CD4-positive, alpha-beta T cell (primary cell): Measurements from ENCODE around the gene FLT1. TPM values are rescaled to one million over a fixed set of nuclear protein-coding genes. Genes with fewer than 3 reads are reported as not detected.

Source experiments
- ATAC-seq: fragments of 200-7000 bp; cut with Tn5 transposase; one replicate; pipeline ENCODE4 v1.10.0; 2022; ENCODE audit warnings: mild to moderate bottlenecking; ENCODE audit not compliant: poor library complexity
- CTCF ChIA-PET: fragments of 350-600 bp; sonication (Branson Sonifier 250); formaldehyde crosslinking; loops from one replicate; lab custom pipeline; 2021; ENCODE audit warnings: antibody characterized with exemption, inconsistent platforms; lab: Charles Lee
- POLR2A ChIA-PET: fragments of 350-600 bp; sonication (Branson Sonifier 250); formaldehyde crosslinking; loops from one replicate; lab custom pipeline; 2021; ENCODE audit warnings: antibody characterized with exemption, inconsistent platforms; lab: Charles Lee
- DNase-seq, 14 experiments: peaks; one replicate each; pipeline ENCODE4 v3.0.0-alpha.2; 2013 to 2020; ENCODE audit warnings: mixed read lengths in 2 of 14
- H3K27ac ChIP-seq, 2 donors: one replicate each; pipeline versions ENCODE4 v1.5.1 to v1.7.0; 2013; ENCODE audit warnings: low read length in 2 of 2, low read depth in 1 of 2, mild to moderate bottlenecking in 1 of 2
- H3K27me3 ChIP-seq, 2 experiments: 1 replicate in 1 of 2; 2 replicates in 1 of 2; pipeline versions ENCODE4 v1.6.1 to v1.7.0; 2013; ENCODE audit warnings: low read length in 2 of 2, control low read depth in 1 of 2, mild to moderate bottlenecking in 1 of 2, moderate library complexity in 1 of 2; ENCODE audit not compliant: insufficient read depth in 2 of 2, control insufficient read depth in 1 of 2
- H3K36me3 ChIP-seq: one replicate; pipeline ENCODE4 v1.6.1; 2013; ENCODE audit warnings: low read length, control low read depth; ENCODE audit not compliant: insufficient read depth
- H3K4me1 ChIP-seq: one replicate; pipeline ENCODE4 v1.6.1; 2013; ENCODE audit warnings: low read length, control low read depth; ENCODE audit not compliant: insufficient read depth
- H3K4me3 ChIP-seq: one replicate; pipeline ENCODE4 v1.5.1; 2013; ENCODE audit warnings: mild to moderate bottlenecking, low read length, moderate library complexity
- H3K9me3 ChIP-seq, 2 experiments: 1 replicate in 1 of 2; 2 replicates in 1 of 2; pipeline versions ENCODE4 v1.6.1 to v1.7.0; 2013; ENCODE audit warnings: low read length in 2 of 2, mild to moderate bottlenecking in 2 of 2, control low read depth in 1 of 2, moderate library complexity in 1 of 2; ENCODE audit not compliant: control insufficient read depth in 1 of 2, insufficient read depth in 1 of 2
- H3K27ac Mint-ChIP-seq: one replicate; pipeline ENCODE4 v1.8.0; 2020; ENCODE audit warnings: mixed read lengths
- H3K27me3 Mint-ChIP-seq: one replicate; pipeline ENCODE4 v1.8.0; 2021; ENCODE audit warnings: mixed read lengths
- H3K36me3 Mint-ChIP-seq: one replicate; pipeline ENCODE4 v1.8.0; 2021; ENCODE audit warnings: low read depth, mixed read lengths
- H3K4me1 Mint-ChIP-seq: one replicate; pipeline ENCODE4 v1.8.0; 2021; ENCODE audit warnings: low read depth, mixed read lengths
- H3K4me3 Mint-ChIP-seq: one replicate; pipeline ENCODE4 v1.8.0; 2020; ENCODE audit warnings: mild to moderate bottlenecking, mixed read lengths
- H3K9me3 Mint-ChIP-seq: one replicate; pipeline ENCODE4 v1.8.0; 2020; ENCODE audit warnings: mixed read lengths
- intact Hi-C, 2 experiments: fragments of 100-400 bp; cut with DNase I in 1 of 2; cut with micrococcal nuclease in 1 of 2; formaldehyde crosslinking; loops; one replicate each; pipeline versions ENCODE4 v1.15.1 to v1.9.0; 2023 to 2025; cut with DNase I, micrococcal nuclease
- total RNA-seq, 174 experiments: library from RNA in 2 of 174; stranded (reverse) in 2 of 174; gene quantifications; one replicate each; pipeline ENCODE4 v1.2.3 and lab custom pipeline; 2021 to 2026
- TF ChIP-seq, protein P1 (sequence below): fragments of 200-600 bp; IDR thresholded peaks from one replicate; pipeline ENCODE4 v1.8.0; 2022; ENCODE audit warnings: antibody characterized with exemption, mild to moderate bottlenecking

Gene FLT1
- total RNA-seq, 2 experiments from 2014 or later: 1.1 to 1.2 TPM

DNA sequence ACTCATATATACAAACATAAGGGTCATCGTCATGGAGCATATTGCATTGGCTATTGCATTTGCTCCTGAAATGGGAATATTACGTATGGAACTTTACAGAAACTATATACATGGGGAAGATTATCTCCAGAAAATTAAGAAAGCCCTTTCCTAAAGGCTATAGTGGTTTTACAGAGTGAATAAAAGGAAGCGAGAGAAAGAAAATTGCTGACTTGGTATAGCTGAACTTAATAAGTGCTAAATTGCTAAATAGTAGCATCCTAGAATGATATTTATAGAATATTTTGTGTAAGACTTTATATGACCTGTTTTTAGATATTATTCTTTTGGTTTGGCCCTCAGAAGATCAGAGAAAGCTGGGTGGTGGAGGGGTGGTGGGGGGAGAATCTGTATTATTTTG, 114.6 kb downstream of the FLT1 start:
- H3K27ac Mint-ChIP-seq: no peak overlapping the region
- H3K27ac ChIP-seq: no peak overlapping the region
- ATAC-seq (no peak), DNase-seq (no peak)
- peaks cover 0 to 3% of the 10 kb centered on the region in 2 experiments for H3K9me3 ChIP-seq
- TF ChIP-seq, protein P1, sequence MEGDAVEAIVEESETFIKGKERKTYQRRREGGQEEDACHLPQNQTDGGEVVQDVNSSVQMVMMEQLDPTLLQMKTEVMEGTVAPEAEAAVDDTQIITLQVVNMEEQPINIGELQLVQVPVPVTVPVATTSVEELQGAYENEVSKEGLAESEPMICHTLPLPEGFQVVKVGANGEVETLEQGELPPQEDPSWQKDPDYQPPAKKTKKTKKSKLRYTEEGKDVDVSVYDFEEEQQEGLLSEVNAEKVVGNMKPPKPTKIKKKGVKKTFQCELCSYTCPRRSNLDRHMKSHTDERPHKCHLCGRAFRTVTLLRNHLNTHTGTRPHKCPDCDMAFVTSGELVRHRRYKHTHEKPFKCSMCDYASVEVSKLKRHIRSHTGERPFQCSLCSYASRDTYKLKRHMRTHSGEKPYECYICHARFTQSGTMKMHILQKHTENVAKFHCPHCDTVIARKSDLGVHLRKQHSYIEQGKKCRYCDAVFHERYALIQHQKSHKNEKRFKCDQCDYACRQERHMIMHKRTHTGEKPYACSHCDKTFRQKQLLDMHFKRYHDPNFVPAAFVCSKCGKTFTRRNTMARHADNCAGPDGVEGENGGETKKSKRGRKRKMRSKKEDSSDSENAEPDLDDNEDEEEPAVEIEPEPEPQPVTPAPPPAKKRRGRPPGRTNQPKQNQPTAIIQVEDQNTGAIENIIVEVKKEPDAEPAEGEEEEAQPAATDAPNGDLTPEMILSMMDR: no peak
- H3K9me3 Mint-ChIP-seq: no peaks in the 10 kb centered on the region
- intact Hi-C loops: no loop called here
- no peak overlapping the region for H3K4me3 Mint-ChIP-seq
- H3K4me3 ChIP-seq: no peak overlapping the region
- peaks cover 0 to 4% of the 10 kb centered on the region in 2 experiments for H3K27me3 ChIP-seq
- H3K4me1 ChIP-seq: no peaks in the 10 kb centered on the region
- ChIA-PET CTCF (no interaction called here), POLR2A (no interaction called here)
- no peaks in the 10 kb centered on the region for H3K27me3 Mint-ChIP-seq
- no peaks in the 10 kb centered on the region for H3K36me3 ChIP-seq
- H3K4me1 Mint-ChIP-seq: no peaks in the 10 kb centered on the region
- H3K36me3 Mint-ChIP-seq: no peaks in the 10 kb centered on the region

DNA sequence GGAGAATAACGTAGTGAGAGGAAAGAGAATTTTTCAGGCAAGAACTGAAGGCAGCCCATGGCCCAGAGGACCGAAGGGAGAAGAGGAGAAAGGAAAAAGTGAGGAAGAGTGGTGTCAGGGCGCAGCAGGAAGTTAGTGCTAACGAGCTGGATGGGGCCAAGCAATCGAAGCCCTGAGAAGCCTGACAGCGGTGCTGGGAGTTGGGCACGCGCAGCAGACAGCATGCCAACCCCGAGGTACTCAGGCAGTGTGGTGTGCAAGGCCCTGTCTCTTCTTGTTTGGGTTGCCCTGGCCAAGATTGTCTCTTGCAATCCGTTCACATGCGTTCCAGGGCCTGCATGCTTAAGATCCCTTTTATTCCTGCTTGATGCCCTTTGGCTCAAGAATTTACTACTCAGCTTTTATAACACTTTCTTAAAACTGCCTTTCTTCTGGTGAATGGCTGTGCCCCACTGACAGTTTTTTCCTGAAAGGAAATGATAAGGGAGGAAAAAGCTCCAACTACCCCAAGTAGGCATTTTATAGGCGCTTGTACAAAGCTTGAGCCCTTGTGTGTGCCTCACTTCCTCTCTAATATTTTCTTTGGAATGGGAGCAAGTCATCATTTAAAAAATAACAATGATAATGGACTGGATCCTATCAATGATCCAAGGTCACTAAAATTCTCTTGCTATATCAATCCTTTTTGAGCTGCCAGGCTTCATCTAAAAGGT, 115.4 kb downstream of the FLT1 start:
- ATAC-seq: no peak
- Mint-ChIP-seq H3K4me3 (no peak overlapping the region), H3K9me3 (no peaks in the 10 kb centered on the region), H3K36me3 (no peaks in the 10 kb centered on the region), H3K27ac (no peak overlapping the region), H3K4me1 (no peaks in the 10 kb centered on the region), H3K27me3 (no peaks in the 10 kb centered on the region)
- Histone ChIP-seq H3K9me3 (peaks cover 0 to 3% of the 10 kb centered on the region in 2 experiments), H3K4me1 (no peaks in the 10 kb centered on the region), H3K36me3 (no peaks in the 10 kb centered on the region), H3K4me3 (no peak overlapping the region), H3K27ac (no peak overlapping the region), H3K27me3 (peaks cover 0 to 3% of the 10 kb centered on the region in 2 experiments)
- intact Hi-C loops: no loop called here
- TF ChIP-seq, protein P1: no peak
- CTCF ChIA-PET: no interaction called here
- DNase-seq: no peak
- POLR2A ChIA-PET: no interaction called here

DNA sequence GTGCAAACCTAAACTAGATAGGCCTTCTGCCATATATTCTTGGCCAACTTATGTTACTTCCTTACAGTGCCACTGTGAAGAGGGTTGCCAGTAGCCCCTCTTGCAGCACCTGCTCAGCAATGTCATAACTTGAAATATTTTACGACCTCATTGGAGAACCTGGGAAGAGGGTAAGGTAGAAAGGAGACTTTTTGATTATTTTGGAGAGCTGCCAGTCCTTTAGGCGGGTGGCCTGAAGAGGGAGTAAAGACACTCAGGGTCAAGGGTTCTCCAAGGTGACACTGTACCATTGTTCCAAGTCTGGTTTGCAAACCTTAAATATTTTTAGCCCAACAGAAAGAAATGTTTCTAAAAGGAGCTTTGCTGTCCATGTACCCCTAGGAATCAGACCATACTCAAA, 118.3 kb downstream of the FLT1 start:
- Mint-ChIP-seq H3K9me3 (no peaks in the 10 kb centered on the region), H3K4me3 (no peak overlapping the region), H3K27me3 (no peaks in the 10 kb centered on the region), H3K4me1 (no peaks in the 10 kb centered on the region), H3K27ac (no peak overlapping the region), H3K36me3 (no peaks in the 10 kb centered on the region)
- Histone ChIP-seq H3K27me3 (no peaks in the 10 kb centered on the region), H3K4me1 (no peaks in the 10 kb centered on the region), H3K36me3 (no peaks in the 10 kb centered on the region), H3K9me3 (peaks cover 0 to 3% of the 10 kb centered on the region in 2 experiments), H3K4me3 (no peak overlapping the region), H3K27ac (no peak overlapping the region)
- ChIA-PET POLR2A (no interaction called here), CTCF (no interaction called here)
- DNase-seq: no peak
- TF ChIP-seq, protein P1: no peak
- ATAC-seq: no peak
- intact Hi-C loops: no loop called here
